ENCODE measurements around the gene KBTBD13. TPM values are rescaled to one million over a fixed set of nuclear protein-coding genes. Genes with fewer than 3 reads are reported as not detected.

KBTBD13 gene
- total and polyA plus RNA-seq, 2 experiments from 2014 or later, result not detected

DNA sequence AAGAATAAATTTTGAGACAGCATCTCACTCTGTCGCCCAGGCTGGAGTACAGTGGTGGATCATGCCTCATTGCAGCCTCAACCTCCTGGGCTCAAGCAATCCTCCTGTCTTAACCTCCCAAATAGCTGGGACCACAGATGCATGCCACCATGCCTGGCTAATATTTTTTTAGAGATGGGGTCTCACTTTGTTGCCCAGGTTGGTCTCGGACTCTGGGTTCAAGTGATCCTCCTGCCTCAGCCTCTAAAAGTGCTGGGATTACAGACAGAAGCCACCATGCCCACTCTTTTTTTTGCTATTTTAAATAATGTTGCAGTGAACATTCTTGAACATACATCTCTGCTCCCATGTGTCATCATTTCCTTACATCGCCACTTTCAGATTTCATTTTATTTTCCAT, 38.1 kb upstream of the KBTBD13 start:
- Histone ChIP-seq H3K9me2 (ENCODE audit: insufficient read depth) (no peaks in the 10 kb centered on the region), H3K79me2 (replicated peaks; ENCODE audit: insufficient read depth) (no peaks in the 10 kb centered on the region), H3K4me2 (no peak overlapping the region), H4K20me1 (replicated peaks; ENCODE audit: insufficient read depth) (no peaks in the 10 kb centered on the region), H3F3A (replicated peaks; ENCODE audit: low read depth) (no peaks in the 10 kb centered on the region), H3K27me3 (ENCODE audit: insufficient read depth) (no peaks in the 10 kb centered on the region), H3K4me1 (ENCODE audit: insufficient read depth) (no peaks in the 10 kb centered on the region), H3K4me3 (no peak overlapping the region), H3K36me3 (ENCODE audit: insufficient read depth) (no peaks in the 10 kb centered on the region), H3K27ac (ENCODE audit: low read depth) (no peak overlapping the region), H2AFZ (no peak overlapping the region; the same call in 1 of the 2 replicates)
- Mint-ChIP-seq H3K4me1 (no peaks in the 10 kb centered on the region; the same call in 2 of the 3 replicates), H3K27ac (no peak overlapping the region), H3K4me3 (no peak overlapping the region), H3K27me3 (ENCODE audit: insufficient read depth, low read depth, poor library complexity) (no peaks in the 10 kb centered on the region), H3K9me3 (no peaks in the 10 kb centered on the region), H3K36me3 (ENCODE audit: low read depth) (no peaks in the 10 kb centered on the region)
- TF ChIP-seq, protein P1, sequence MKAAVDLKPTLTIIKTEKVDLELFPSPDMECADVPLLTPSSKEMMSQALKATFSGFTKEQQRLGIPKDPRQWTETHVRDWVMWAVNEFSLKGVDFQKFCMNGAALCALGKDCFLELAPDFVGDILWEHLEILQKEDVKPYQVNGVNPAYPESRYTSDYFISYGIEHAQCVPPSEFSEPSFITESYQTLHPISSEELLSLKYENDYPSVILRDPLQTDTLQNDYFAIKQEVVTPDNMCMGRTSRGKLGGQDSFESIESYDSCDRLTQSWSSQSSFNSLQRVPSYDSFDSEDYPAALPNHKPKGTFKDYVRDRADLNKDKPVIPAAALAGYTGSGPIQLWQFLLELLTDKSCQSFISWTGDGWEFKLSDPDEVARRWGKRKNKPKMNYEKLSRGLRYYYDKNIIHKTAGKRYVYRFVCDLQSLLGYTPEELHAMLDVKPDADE (IDR thresholded peaks at IDR 0.05), result no peak
- no peak for TF ChIP-seq NANOG (IDR thresholded peaks at IDR 0.05; ENCODE audit: borderline replicate concordance)
- no peak for TF ChIP-seq CREB1 (CRISPR knock-in tag; IDR thresholded peaks at IDR 0.05; ENCODE audit: low read depth)
- TF ChIP-seq POLR2AphosphoS5 (IDR thresholded peaks at IDR 0.05; ENCODE audit: low read depth), result no peak
- no peak for TF ChIP-seq ZNF114 (CRISPR knock-in tag; IDR thresholded peaks at IDR 0.05)
- TF ChIP-seq, protein P2, sequence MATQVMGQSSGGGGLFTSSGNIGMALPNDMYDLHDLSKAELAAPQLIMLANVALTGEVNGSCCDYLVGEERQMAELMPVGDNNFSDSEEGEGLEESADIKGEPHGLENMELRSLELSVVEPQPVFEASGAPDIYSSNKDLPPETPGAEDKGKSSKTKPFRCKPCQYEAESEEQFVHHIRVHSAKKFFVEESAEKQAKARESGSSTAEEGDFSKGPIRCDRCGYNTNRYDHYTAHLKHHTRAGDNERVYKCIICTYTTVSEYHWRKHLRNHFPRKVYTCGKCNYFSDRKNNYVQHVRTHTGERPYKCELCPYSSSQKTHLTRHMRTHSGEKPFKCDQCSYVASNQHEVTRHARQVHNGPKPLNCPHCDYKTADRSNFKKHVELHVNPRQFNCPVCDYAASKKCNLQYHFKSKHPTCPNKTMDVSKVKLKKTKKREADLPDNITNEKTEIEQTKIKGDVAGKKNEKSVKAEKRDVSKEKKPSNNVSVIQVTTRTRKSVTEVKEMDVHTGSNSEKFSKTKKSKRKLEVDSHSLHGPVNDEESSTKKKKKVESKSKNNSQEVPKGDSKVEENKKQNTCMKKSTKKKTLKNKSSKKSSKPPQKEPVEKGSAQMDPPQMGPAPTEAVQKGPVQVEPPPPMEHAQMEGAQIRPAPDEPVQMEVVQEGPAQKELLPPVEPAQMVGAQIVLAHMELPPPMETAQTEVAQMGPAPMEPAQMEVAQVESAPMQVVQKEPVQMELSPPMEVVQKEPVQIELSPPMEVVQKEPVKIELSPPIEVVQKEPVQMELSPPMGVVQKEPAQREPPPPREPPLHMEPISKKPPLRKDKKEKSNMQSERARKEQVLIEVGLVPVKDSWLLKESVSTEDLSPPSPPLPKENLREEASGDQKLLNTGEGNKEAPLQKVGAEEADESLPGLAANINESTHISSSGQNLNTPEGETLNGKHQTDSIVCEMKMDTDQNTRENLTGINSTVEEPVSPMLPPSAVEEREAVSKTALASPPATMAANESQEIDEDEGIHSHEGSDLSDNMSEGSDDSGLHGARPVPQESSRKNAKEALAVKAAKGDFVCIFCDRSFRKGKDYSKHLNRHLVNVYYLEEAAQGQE (IDR thresholded peaks at IDR 0.05; ENCODE audit: unreplicated experiment), result no peak
- no peak for TF ChIP-seq ZNF331 (CRISPR knock-in tag; IDR thresholded peaks at IDR 0.05; ENCODE audit: low read depth)
- TF ChIP-seq, protein P3, sequence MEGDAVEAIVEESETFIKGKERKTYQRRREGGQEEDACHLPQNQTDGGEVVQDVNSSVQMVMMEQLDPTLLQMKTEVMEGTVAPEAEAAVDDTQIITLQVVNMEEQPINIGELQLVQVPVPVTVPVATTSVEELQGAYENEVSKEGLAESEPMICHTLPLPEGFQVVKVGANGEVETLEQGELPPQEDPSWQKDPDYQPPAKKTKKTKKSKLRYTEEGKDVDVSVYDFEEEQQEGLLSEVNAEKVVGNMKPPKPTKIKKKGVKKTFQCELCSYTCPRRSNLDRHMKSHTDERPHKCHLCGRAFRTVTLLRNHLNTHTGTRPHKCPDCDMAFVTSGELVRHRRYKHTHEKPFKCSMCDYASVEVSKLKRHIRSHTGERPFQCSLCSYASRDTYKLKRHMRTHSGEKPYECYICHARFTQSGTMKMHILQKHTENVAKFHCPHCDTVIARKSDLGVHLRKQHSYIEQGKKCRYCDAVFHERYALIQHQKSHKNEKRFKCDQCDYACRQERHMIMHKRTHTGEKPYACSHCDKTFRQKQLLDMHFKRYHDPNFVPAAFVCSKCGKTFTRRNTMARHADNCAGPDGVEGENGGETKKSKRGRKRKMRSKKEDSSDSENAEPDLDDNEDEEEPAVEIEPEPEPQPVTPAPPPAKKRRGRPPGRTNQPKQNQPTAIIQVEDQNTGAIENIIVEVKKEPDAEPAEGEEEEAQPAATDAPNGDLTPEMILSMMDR (conservative IDR thresholded peaks at IDR 0.05; ENCODE audit: low read depth in 2 of 2), result no peak
- TF ChIP-seq, protein P4, sequence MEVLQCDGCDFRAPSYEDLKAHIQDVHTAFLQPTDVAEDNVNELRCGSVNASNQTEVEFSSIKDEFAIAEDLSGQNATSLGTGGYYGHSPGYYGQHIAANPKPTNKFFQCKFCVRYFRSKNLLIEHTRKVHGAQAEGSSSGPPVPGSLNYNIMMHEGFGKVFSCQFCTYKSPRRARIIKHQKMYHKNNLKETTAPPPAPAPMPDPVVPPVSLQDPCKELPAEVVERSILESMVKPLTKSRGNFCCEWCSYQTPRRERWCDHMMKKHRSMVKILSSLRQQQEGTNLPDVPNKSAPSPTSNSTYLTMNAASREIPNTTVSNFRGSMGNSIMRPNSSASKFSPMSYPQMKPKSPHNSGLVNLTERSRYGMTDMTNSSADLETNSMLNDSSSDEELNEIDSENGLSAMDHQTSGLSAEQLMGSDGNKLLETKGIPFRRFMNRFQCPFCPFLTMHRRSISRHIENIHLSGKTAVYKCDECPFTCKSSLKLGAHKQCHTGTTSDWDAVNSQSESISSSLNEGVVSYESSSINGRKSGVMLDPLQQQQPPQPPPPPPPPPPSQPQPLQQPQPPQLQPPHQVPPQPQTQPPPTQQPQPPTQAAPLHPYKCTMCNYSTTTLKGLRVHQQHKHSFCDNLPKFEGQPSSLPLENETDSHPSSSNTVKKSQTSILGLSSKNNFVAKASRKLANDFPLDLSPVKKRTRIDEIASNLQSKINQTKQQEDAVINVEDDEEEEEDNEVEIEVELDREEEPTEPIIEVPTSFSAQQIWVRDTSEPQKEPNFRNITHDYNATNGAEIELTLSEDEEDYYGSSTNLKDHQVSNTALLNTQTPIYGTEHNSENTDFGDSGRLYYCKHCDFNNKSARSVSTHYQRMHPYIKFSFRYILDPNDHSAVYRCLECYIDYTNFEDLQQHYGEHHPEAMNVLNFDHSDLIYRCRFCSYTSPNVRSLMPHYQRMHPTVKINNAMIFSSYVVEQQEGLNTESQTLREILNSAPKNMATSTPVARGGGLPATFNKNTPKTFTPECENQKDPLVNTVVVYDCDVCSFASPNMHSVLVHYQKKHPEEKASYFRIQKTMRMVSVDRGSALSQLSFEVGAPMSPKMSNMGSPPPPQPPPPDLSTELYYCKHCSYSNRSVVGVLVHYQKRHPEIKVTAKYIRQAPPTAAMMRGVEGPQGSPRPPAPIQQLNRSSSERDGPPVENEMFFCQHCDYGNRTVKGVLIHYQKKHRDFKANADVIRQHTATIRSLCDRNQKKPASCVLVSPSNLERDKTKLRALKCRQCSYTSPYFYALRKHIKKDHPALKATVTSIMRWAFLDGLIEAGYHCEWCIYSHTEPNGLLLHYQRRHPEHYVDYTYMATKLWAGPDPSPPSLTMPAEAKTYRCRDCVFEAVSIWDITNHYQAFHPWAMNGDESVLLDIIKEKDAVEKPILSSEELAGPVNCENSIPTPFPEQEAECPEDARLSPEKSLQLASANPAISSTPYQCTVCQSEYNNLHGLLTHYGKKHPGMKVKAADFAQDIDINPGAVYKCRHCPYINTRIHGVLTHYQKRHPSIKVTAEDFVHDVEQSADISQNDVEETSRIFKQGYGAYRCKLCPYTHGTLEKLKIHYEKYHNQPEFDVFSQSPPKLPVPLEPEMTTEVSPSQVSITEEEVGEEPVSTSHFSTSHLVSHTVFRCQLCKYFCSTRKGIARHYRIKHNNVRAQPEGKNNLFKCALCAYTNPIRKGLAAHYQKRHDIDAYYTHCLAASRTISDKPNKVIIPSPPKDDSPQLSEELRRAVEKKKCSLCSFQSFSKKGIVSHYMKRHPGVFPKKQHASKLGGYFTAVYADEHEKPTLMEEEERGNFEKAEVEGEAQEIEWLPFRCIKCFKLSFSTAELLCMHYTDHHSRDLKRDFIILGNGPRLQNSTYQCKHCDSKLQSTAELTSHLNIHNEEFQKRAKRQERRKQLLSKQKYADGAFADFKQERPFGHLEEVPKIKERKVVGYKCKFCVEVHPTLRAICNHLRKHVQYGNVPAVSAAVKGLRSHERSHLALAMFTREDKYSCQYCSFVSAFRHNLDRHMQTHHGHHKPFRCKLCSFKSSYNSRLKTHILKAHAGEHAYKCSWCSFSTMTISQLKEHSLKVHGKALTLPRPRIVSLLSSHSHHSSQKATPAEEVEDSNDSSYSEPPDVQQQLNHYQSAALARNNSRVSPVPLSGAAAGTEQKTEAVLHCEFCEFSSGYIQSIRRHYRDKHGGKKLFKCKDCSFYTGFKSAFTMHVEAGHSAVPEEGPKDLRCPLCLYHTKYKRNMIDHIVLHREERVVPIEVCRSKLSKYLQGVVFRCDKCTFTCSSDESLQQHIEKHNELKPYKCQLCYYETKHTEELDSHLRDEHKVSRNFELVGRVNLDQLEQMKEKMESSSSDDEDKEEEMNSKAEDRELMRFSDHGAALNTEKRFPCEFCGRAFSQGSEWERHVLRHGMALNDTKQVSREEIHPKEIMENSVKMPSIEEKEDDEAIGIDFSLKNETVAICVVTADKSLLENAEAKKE (CRISPR knock-in tag; IDR thresholded peaks at IDR 0.05), result no peak
- TF ChIP-seq JUNB (IDR thresholded peaks at IDR 0.05; ENCODE audit: unreplicated experiment), result no peak
- no peak for TF ChIP-seq EZH2 (IDR thresholded peaks at IDR 0.05; ENCODE audit: low read depth, unreplicated experiment)
- no peak for TF ChIP-seq EZH2phosphoT487 (IDR thresholded peaks at IDR 0.05; ENCODE audit: unreplicated experiment)
- TF ChIP-seq STAT1 (IDR thresholded peaks at IDR 0.05; ENCODE audit: unreplicated experiment), result no peak
- ATAC-seq, result no peak
- no peak for DNase-seq (ENCODE audit: low spot score)
